ENCODE data around the gene PCDHA10.
"Not testable (repeated sequence)": the region's sequence is repeated elsewhere in the genome, so short reads cannot be mapped to it uniquely, and the experiment has no call there.

Gene PCDHA10, protein sequence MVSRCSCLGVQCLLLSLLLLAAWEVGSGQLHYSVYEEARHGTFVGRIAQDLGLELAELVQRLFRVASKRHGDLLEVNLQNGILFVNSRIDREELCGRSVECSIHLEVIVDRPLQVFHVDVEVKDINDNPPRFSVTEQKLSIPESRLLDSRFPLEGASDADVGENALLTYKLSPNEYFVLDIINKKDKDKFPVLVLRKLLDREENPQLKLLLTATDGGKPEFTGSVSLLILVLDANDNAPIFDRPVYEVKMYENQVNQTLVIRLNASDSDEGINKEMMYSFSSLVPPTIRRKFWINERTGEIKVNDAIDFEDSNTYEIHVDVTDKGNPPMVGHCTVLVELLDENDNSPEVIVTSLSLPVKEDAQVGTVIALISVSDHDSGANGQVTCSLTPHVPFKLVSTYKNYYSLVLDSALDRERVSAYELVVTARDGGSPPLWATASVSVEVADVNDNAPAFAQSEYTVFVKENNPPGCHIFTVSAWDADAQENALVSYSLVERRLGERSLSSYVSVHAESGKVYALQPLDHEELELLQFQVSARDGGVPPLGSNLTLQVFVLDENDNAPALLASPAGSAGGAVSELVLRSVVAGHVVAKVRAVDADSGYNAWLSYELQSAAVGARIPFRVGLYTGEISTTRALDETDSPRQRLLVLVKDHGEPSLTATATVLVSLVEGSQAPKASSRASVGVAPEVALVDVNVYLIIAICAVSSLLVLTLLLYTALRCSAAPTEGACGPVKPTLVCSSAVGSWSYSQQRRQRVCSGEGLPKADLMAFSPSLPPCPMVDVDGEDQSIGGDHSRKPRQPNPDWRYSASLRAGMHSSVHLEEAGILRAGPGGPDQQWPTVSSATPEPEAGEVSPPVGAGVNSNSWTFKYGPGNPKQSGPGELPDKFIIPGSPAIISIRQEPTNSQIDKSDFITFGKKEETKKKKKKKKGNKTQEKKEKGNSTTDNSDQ

GRCh38 chr5:140855772-140856674 lies at the start of gene PCDHA10:
TSS of gene PCDHA10 (plus strand) at chr5:140855897. CDS start at chr5:140856049, 152 bp downstream.
- no peak for DNase-seq (ENCODE audit: low spot score)

DNA sequence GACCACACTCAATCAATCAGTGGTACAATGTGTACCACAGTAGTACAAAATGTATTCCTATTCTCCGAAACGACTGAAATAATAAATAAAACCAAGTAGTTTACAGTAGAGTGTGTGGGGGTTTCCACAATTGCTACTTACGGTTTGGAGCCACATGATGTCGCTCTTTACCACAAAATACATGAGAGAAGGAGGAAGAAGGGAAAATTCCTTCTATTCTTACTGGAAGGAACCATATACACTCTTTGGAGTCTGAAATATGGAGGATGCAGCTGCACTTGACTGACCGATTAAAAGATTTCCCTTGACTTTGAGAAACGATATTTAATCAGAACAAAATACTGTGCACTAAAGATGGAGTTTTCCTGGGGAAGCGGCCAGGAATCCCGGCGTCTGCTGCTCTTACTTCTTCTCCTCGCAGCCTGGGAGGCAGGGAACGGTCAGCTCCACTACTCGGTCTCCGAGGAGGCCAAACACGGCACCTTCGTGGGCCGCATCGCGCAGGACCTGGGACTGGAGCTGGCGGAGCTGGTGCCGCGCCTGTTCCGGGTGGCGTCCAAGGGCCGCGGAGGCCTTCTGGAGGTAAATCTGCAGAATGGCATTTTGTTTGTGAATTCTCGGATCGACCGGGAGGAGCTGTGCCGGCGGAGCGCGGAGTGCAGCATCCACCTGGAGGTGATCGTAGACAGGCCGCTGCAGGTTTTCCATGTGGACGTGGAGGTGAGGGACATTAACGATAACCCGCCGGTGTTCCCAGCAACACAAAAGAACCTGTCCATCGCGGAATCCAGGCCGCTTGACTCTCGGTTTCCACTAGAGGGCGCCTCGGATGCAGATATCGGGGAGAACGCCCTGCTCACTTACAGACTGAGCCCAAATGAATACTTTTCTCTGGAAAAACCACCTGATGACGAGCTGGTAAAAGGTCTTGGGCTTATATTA lies 48.6 kb upstream of the PCDHA10 start, which contains the start of gene PCDHA4:
Gene PCDHA4, plus strand, starts transcription at position 235 of the 942 bp plus-strand sequence.
- no peak for DNase-seq (ENCODE audit: low spot score)

DNA sequence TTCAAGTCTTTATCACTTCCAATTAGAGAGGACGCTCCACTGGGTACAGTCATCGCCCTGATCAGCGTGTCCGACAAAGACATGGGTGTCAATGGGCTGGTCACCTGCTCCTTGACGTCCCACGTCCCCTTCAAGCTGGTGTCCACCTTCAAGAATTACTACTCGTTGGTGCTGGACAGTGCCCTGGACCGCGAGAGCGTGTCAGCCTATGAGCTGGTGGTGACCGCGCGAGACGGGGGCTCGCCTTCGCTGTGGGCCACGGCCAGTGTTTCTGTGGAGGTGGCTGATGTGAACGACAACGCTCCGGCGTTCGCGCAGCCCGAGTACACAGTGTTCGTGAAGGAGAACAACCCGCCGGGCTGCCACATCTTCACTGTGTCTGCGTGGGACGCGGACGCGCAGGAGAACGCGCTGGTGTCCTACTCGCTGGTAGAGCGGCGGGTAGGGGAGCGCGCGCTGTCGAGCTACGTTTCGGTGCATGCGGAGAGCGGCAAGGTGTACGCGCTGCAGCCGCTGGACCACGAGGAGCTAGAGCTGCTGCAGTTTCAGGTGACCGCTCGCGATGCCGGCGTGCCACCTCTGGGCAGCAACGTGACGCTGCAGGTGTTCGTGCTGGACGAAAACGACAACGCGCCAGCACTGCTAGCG lies 47.3 kb upstream of the PCDHA10 start:
- DNase-seq (ENCODE audit: low spot score) = not testable (repeated sequence)

- no peak for DNase-seq (ENCODE audit: low spot score)
Measured at GRCh38 chr5:140808889-140809291, 46.8 kb upstream of the PCDHA10 start.

GRCh38 chr5:140821375-140822280 lies 34.1 kb upstream of the PCDHA10 start, which contains the start of gene PCDHA5:
TSS of gene PCDHA5 (plus strand) at chr5:140821613.
- no peak for DNase-seq (ENCODE audit: low spot score)

DNA sequence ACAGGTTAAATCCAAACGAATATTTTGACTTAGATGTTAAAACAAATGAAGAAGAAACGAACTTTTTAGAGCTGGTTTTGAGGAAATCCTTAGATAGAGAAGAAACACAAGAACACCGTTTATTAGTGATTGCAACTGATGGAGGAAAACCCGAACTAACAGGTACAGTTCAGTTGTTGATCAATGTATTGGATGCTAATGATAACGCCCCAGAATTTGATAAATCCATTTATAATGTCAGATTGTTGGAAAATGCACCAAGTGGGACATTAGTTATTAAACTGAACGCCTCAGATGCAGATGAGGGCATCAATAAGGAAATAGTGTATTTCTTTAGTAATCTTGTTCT lies 33.4 kb upstream of the PCDHA10 start:
- no peak for DNase-seq (ENCODE audit: low spot score)

GRCh38 chr5:140822969-140823368 lies 32.7 kb upstream of the PCDHA10 start:
- not testable (repeated sequence) for DNase-seq (ENCODE audit: low spot score)

DNA sequence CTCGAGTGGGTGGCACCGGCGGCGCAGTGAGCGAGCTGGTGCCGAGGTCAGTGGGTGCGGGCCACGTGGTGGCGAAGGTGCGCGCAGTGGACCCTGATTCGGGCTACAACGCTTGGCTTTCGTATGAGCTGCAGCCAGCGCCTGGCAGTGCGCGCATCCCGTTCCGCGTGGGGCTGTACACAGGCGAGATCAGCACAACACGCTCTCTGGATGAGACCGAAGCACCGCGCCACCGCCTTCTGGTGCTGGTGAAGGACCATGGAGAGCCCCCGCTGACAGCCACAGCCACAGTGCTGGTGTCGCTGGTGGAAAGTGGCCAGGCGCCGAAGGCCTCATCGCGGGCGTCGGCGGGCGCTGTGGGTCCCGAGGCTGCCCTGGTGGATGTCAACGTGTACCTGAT lies 32.2 kb upstream of the PCDHA10 start:
- no peak for DNase-seq (ENCODE audit: low spot score)

DNA sequence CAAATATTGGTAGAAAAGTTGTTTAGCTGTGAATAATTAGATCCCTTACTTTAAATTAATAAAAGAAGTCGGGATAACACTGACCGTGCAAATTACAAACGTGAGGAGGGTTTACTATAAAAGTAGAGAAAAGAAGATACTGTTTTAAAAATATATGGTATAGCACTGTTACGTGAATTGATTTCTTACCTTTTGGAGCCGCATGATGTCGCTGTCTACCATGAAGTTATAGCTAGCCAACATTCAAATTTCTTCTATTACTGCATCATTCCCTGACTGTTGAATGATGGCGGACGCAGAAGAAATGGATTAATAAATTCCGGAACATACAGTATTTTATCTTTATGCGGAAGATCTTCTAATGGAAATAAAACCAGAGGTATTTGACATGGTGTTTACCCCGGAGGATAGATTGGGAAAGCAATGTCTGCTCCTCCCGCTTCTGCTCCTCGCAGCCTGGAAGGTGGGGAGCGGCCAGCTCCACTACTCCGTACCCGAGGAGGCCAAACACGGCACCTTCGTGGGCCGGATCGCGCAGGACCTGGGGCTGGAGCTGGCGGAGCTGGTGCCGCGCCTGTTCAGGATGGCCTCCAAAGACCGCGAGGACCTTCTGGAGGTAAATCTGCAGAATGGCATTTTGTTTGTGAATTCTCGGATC lies 27.9 kb upstream of the PCDHA10 start, which contains the start of gene PCDHA6:
Gene PCDHA6, plus strand, starts transcription at position 257 of the 658 bp plus-strand sequence. Its CDS starts 132 bp downstream, at position 389.
- DNase-seq (ENCODE audit: low spot score) = no peak

DNA sequence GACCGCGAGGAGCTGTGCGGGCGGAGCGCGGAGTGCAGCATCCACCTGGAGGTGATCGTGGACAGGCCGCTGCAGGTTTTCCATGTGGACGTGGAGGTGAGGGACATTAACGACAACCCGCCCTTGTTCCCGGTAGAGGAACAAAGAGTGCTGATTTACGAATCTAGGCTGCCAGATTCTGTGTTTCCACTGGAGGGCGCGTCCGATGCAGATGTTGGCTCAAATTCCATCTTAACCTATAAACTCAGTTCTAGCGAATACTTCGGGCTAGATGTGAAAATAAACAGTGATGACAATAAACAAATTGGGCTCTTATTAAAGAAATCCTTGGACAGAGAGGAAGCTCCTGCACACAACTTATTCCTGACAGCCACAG lies 27.3 kb upstream of the PCDHA10 start:
- DNase-seq (ENCODE audit: low spot score) = no peak

DNA sequence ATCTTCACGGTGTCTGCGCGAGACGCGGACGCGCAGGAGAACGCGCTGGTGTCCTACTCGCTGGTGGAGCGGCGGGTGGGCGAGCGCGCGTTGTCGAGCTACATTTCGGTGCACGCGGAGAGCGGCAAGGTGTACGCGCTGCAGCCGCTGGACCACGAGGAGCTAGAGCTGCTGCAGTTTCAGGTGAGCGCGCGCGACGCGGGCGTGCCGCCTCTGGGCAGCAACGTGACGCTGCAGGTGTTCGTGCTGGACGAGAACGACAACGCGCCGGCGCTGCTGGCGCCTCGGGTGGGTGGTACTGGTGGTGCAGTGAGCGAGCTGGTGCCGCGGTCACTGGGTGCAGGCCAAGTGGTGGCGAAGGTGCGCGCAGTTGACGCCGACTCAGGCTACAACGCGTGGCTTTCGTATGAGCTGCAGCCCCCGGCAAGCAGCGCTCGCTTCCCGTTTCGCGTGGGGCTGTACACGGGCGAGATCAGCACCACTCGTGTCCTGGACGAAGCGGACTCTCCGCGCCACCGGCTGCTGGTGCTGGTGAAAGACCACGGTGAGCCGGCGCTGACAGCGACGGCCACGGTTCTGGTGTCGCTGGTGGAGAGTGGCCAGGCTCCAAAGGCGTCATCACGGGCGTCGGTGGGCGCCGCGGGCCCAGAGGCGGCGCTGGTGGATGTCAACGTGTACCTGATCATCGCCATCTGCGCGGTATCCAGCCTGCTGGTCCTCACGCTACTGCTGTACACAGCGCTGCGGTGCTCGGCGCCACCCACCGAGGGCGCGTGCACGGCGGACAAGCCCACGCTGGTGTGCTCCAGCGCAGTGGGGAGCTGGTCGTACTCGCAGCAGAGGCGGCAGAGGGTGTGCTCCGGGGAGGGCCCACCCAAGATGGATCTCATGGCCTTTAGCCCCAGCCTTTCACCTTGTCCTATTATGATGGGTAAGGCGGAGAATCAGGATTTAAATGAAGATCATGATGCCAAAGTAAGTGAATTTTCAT lies 25.9 kb upstream of the PCDHA10 start:
- DNase-seq (ENCODE audit: low spot score) = not testable (repeated sequence)

DNA sequence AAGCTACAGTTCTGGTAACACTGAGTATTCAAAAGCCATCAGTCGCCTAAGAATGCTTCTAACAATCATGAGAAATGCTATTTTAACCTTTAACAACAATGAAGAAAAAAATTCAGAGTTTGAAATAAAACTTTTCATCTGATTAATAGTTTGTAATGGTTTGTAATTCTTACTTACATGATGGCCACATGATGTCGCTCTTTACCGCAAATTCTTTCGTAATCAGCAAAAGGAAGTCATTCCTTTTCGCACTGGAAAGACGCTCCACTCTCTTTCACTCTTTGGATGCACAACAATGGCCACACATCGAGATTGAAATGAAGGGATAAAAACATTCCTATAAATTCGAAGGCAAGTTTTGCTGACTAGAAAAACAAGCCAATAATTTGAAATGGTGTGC lies 21.7 kb upstream of the PCDHA10 start, which contains the start of gene PCDHA7:
Gene PCDHA7, plus strand, starts transcription at position 277 of the 400 bp plus-strand sequence. Its CDS starts 115 bp downstream, at position 392.
- peak; percentile 16 for DNase-seq (ENCODE audit: low spot score)

- not testable (repeated sequence) for DNase-seq (ENCODE audit: low spot score)
Measured at GRCh38 chr5:140834439-140835008, 21.2 kb upstream of the PCDHA10 start.

GRCh38 chr5:140835622-140836510 lies 19.8 kb upstream of the PCDHA10 start:
- DNase-seq (ENCODE audit: low spot score) = no peak

Measured in AG08395 (cell line).